Keratinocyte (primary cell): Measurements from ENCODE around the gene KRTAP5-7. TPM values are rescaled to one million over a fixed set of nuclear protein-coding genes. Genes with fewer than 3 reads are reported as not detected.

Source experiments
- DNase-seq: peaks from one replicate; pipeline ENCODE4 v3.0.0-alpha.2; 2011; ENCODE audit warnings: low read depth, missing footprints, low spot score
- FAIRE-seq: peaks from 2 replicates; lab custom pipeline; 2011; peaks lifted over from hg19 to GRCh38; lab: Jason Lieb, UNC
- H2AFZ ChIP-seq: 2 replicates; pipeline ENCODE4 v1.6.0; 2012; ENCODE audit warnings: low read length, control low read depth, inconsistent platforms; ENCODE audit not compliant: control insufficient read depth
- H3K27ac ChIP-seq: 2 replicates; pipeline ENCODE4 v1.5.1; 2011; ENCODE audit warnings: low read length; ENCODE audit not compliant: control insufficient read depth, insufficient read depth
- H3K27me3 ChIP-seq: 3 replicates; pipeline ENCODE4 v1.6.0; 2011; ENCODE audit warnings: low read length; ENCODE audit not compliant: control insufficient read depth, insufficient read depth; ENCODE audit errors: extremely low read depth
- H3K36me3 ChIP-seq, 2 experiments: 2 replicates in 1 of 2; 3 replicates in 1 of 2; pipeline ENCODE4 v1.5.1; 2011; ENCODE audit warnings: low read length in 2 of 2, mild to moderate bottlenecking in 1 of 2; ENCODE audit not compliant: control insufficient read depth in 2 of 2, insufficient read depth in 2 of 2; ENCODE audit errors: extremely low read depth in 1 of 2
- H3K4me1 ChIP-seq: 3 replicates; pipeline ENCODE4 v1.5.1; 2011; ENCODE audit warnings: low read length; ENCODE audit not compliant: control insufficient read depth, insufficient read depth; ENCODE audit errors: extremely low read depth
- H3K4me2 ChIP-seq: 3 replicates; pipeline ENCODE4 v1.6.0; 2011; ENCODE audit warnings: low read depth, low read length; ENCODE audit not compliant: control insufficient read depth, insufficient read depth; ENCODE audit errors: extremely low read depth
- H3K4me3 ChIP-seq, 3 experiments: fragments of 200-600 bp in 1 of 3; sonication (generic) in 1 of 3; 2 replicates in 2 of 3; 3 replicates in 1 of 3; pipeline ENCODE4 v1.5.1; 2011 to 2016; ENCODE audit warnings: low read length in 3 of 3, mild to moderate bottlenecking in 3 of 3, control low read depth in 2 of 3, inconsistent platforms in 1 of 3, low read depth in 1 of 3, mixed read lengths in 1 of 3, mixed run types in 1 of 3, moderate library complexity in 1 of 3; ENCODE audit not compliant: control insufficient read depth in 2 of 3, insufficient read depth in 2 of 3; ENCODE audit errors: extremely low read depth in 1 of 3
- H3K79me2 ChIP-seq: 2 replicates; pipeline ENCODE4 v1.6.0; 2012; ENCODE audit warnings: low read length; ENCODE audit not compliant: control insufficient read depth, insufficient read depth
- H3K9ac ChIP-seq: 3 replicates; pipeline ENCODE4 v1.6.0; 2011; ENCODE audit warnings: low read length; ENCODE audit not compliant: control insufficient read depth, insufficient read depth; ENCODE audit errors: extremely low read depth
- H3K9me1 ChIP-seq: 3 replicates; pipeline ENCODE4 v1.6.0; 2011; ENCODE audit warnings: low read length; ENCODE audit not compliant: control insufficient read depth, insufficient read depth; ENCODE audit errors: extremely low read depth
- H3K9me3 ChIP-seq: 2 replicates; pipeline ENCODE4 v1.5.1; 2012; ENCODE audit warnings: low read depth, low read length; ENCODE audit not compliant: control insufficient read depth
- H4K20me1 ChIP-seq: 3 replicates; pipeline ENCODE4 v1.6.0; 2011; ENCODE audit warnings: low read length; ENCODE audit not compliant: control insufficient read depth, insufficient read depth; ENCODE audit errors: extremely low read depth
- CTCF ChIP-seq, 3 experiments: IDR thresholded peaks in 1 of 3; conservative IDR thresholded peaks in 1 of 3; optimal IDR thresholded peaks in 1 of 3; 2 replicates in 2 of 3; 3 replicates in 1 of 3; pipeline versions ENCODE3 to v1.5.1; 2011; ENCODE audit warnings: low read length in 3 of 3, mild to moderate bottlenecking in 3 of 3, moderate library complexity in 2 of 3, control low read depth in 1 of 3, inconsistent platforms in 1 of 3; ENCODE audit not compliant: insufficient read depth in 2 of 3; ENCODE audit errors: extremely low read depth in 1 of 3
- EZH2 ChIP-seq: IDR thresholded peaks from one replicate; pipeline ENCODE4 v1.6.1; 2012; ENCODE audit warnings: inconsistent platforms, mild to moderate bottlenecking, low read length, moderate library complexity
- dilution Hi-C: fragments of 300-500 bp; cut with MboI; formaldehyde crosslinking; loops from one replicate; pipeline ENCODE4 v1.7.0; 2020; ENCODE audit warnings: low sequenced_read_pairs; ENCODE audit not compliant: extremely low pct_ligation_motif_present
- polyA plus RNA-seq, 5 experiments: library from polyadenylated mRNA; depleted of rRNA in 3 of 5; stranded (reverse) in 3 of 5; stranded (forward) in 1 of 5; unstranded in 1 of 5; fragments of >200 nt; gene quantifications; 1 replicate in 1 of 5; 2 replicates in 3 of 5; 3 replicates in 1 of 5; pipeline versions ENCODE4 v1.2.1 to v1.2.3, GENCODE V29; 2011 to 2012; ENCODE audit warnings: missing spikeins in 2 of 5, low read depth in 1 of 5, low replicate concordance in 1 of 5

Gene KRTAP5-7
- polyA plus RNA-seq, 1 donor (not counting 4 experiments of a cell fraction or from before 2014, with no cell fraction given), result not detected

- dilution Hi-C loops, result no loop called here
Observed at GRCh38 chr11:71558996-71559395, 31.9 kb downstream of the KRTAP5-7 start.

GRCh38 chr11:71562120-71562519 is 35.1 kb downstream of the KRTAP5-7 start:
- dilution Hi-C loops, result no loop called here
- no peak for FAIRE-seq
- H3K4me1 ChIP-seq, result no peaks in the 10 kb centered on the region
- TF ChIP-seq CTCF (optimal IDR thresholded peaks at IDR 0.05 in 1 of 3, IDR thresholded peaks at IDR 0.05 in 1 of 3, conservative IDR thresholded peaks at IDR 0.05 in 1 of 3; ENCODE audit: extremely low read depth in 1 of 3, insufficient read depth in 2 of 3, low read length in 3 of 3), result no peak
- TF ChIP-seq EZH2, result no peak
- no peaks in the 10 kb centered on the region for H3K79me2 ChIP-seq
- DNase-seq, result no peak
- no peak overlapping the region for H2AFZ ChIP-seq
- H3K36me3 ChIP-seq, result no peaks in the 10 kb centered on the region
- no peaks in the 10 kb centered on the region for H4K20me1 ChIP-seq
- no peaks in the 10 kb centered on the region for H3K27me3 ChIP-seq
- H3K9me1 ChIP-seq, result no peaks in the 10 kb centered on the region
- H3K9ac ChIP-seq, result no peak overlapping the region
- peaks cover 3% of the 10 kb centered on the region for H3K9me3 ChIP-seq
- H3K4me2 ChIP-seq, result no peak overlapping the region
- H3K27ac ChIP-seq, result no peak overlapping the region
- H3K4me3 ChIP-seq, result no peak overlapping the region

More at GRCh38 chr11:71558996-71559395, 31.9 kb downstream of the KRTAP5-7 start:
- H3K4me2 ChIP-seq, result no peak overlapping the region
- H3K4me1 ChIP-seq, result no peaks in the 10 kb centered on the region
- H3K9me3 ChIP-seq, result peaks cover 3% of the 10 kb centered on the region
- no peaks in the 10 kb centered on the region for H3K9me1 ChIP-seq
- no peak for TF ChIP-seq CTCF (optimal IDR thresholded peaks at IDR 0.05 in 1 of 3, IDR thresholded peaks at IDR 0.05 in 1 of 3, conservative IDR thresholded peaks at IDR 0.05 in 1 of 3; ENCODE audit: extremely low read depth in 1 of 3, insufficient read depth in 2 of 3, low read length in 3 of 3)
- no peak for TF ChIP-seq EZH2
- H3K4me3 ChIP-seq, result no peak overlapping the region
- H3K36me3 ChIP-seq, result no peaks in the 10 kb centered on the region
- FAIRE-seq, result no peak
- peaks cover 4% of the 10 kb centered on the region for H3K27me3 ChIP-seq
- no peaks in the 10 kb centered on the region for H3K79me2 ChIP-seq
- no peak overlapping the region for H3K9ac ChIP-seq
- no peaks in the 10 kb centered on the region for H4K20me1 ChIP-seq
- no peak overlapping the region for H3K27ac ChIP-seq
- DNase-seq, result no peak
- no peak overlapping the region for H2AFZ ChIP-seq
